ENCODE results near the gene KATNB1. TPM values are rescaled to one million over a fixed set of nuclear protein-coding genes. Genes with fewer than 3 reads are reported as not detected.

The KATNB1 gene
- total RNA-seq, 1 donor from 2014 or later, result 34.7 TPM

GRCh38 chr16:57799600-57800199, 64.1 kb downstream of the KATNB1 start:
- TF ChIP-seq CTCF (conservative IDR thresholded peaks at IDR 0.05; ENCODE audit: low read depth, low read length), result no peak
- H3K4me3 ChIP-seq (ENCODE audit: low read depth, low read length), result peak overlapping the region; percentile 84

GRCh38 chr16:57800200-57801097, 64.9 kb downstream of the KATNB1 start:
- no peak for TF ChIP-seq CTCF (conservative IDR thresholded peaks at IDR 0.05; ENCODE audit: low read depth, low read length)
- no peak for DNase-seq (ENCODE audit: low read depth)
- H3K4me3 ChIP-seq (ENCODE audit: low read depth, low read length), result peak overlapping the region; percentile 84

More at GRCh38 chr16:57799600-57800199, 64.1 kb downstream of the KATNB1 start:
- no peak for DNase-seq (ENCODE audit: low read depth)

- TF ChIP-seq CTCF (conservative IDR thresholded peaks at IDR 0.05; ENCODE audit: low read depth, low read length), result no peak
- peak overlapping the region; percentile 84 for H3K4me3 ChIP-seq (ENCODE audit: low read depth, low read length)
- DNase-seq (ENCODE audit: low read depth), result no peak
Measured at GRCh38 chr16:57801098-57801808, 65.7 kb downstream of the KATNB1 start.

- no peak for TF ChIP-seq CTCF (conservative IDR thresholded peaks at IDR 0.05; ENCODE audit: low read depth, low read length)
- peak overlapping the region; percentile 84 for H3K4me3 ChIP-seq (ENCODE audit: low read depth, low read length)
- DNase-seq (ENCODE audit: low read depth), result no peak
Measured at GRCh38 chr16:57801809-57802340, 66.3 kb downstream of the KATNB1 start.

- peak within 1 kb of the TSS; percentile 84 for H3K4me3 ChIP-seq (ENCODE audit: low read depth, low read length)
- DNase-seq (ENCODE audit: low read depth), result no peak
- no peak for TF ChIP-seq CTCF (conservative IDR thresholded peaks at IDR 0.05; ENCODE audit: low read depth, low read length)
Measured at GRCh38 chr16:57802341-57803133, 67.0 kb downstream of the KATNB1 start, which contains the start of gene KIFC3. Gene KIFC3, minus strand, starts transcription at chr16:57802491. Its CDS starts 4,248 bp downstream, at chr16:57798243.

Data from epithelial cell of proximal tubule (primary cell).